ENCODE results near the gene PSG7.
"Not testable (repeated sequence)": the region's sequence is repeated elsewhere in the genome, so short reads cannot be mapped to it uniquely, and the experiment has no call there.

- TF ChIP-seq CBX3 (IDR thresholded peaks at IDR 0.05; ENCODE audit: borderline replicate concordance, low read depth); POLR2A (IDR thresholded peaks at IDR 0.05; ENCODE audit: low read depth, low read length); RFX5 (IDR thresholded peaks at IDR 0.05; ENCODE audit: low read depth, low read length); CHD2 (IDR thresholded peaks at IDR 0.05; ENCODE audit: borderline replicate concordance, low read depth, low read length); BHLHE40 (IDR thresholded peaks at IDR 0.05; ENCODE audit: borderline replicate concordance in 1 of 2, low read depth in 2 of 2, low read length in 1 of 2); ZNF207 (IDR thresholded peaks at IDR 0.05; ENCODE audit: borderline replicate concordance); CTCF (IDR thresholded peaks at IDR 0.05 in 2 of 3, conservative IDR thresholded peaks at IDR 0.05 in 1 of 3; ENCODE audit: control insufficient read depth in 2 of 3, extremely low read depth in 1 of 3, insufficient read depth in 1 of 3, low read depth in 3 of 3, low read length in 3 of 3); ZNF384 (IDR thresholded peaks at IDR 0.05; ENCODE audit: borderline replicate concordance, low read depth, low read length); SMC3 (IDR thresholded peaks at IDR 0.05; ENCODE audit: borderline replicate concordance, low read length); IKZF2 (IDR thresholded peaks at IDR 0.05); SRF (IDR thresholded peaks at IDR 0.05; ENCODE audit: low read depth in 2 of 2, low read length in 2 of 2); POLR2AphosphoS5 (IDR thresholded peaks at IDR 0.05; ENCODE audit: low read length); CEBPB (IDR thresholded peaks at IDR 0.05; ENCODE audit: borderline replicate concordance in 1 of 2, low read depth in 2 of 2, low read length in 2 of 2); SKIL (IDR thresholded peaks at IDR 0.05; ENCODE audit: low read depth, poor library complexity, severe bottlenecking): not testable (repeated sequence)
Observed at GRCh38 chr19:42952126-42952525, 15.1 kb upstream of the PSG7 start.

All from GM12878 (cell line).